Frontal cortex (tissue), 4 donors: Measurements from ENCODE around the gene DCUN1D3. TPM values are rescaled to one million over a fixed set of nuclear protein-coding genes. Genes with fewer than 3 reads are reported as not detected.
A peak's percentile ranks its signal among the peaks of the same experiment; 100 is the strongest.
"Not testable (repeated sequence)": the region's sequence is repeated elsewhere in the genome, so short reads cannot be mapped to it uniquely, and the experiment has no call there.

Source experiments
- DNase-seq, 2 donors: peaks; one replicate each; pipeline ENCODE4 v3.0.0; 2012; ENCODE audit warnings: low spot score in 2 of 2
- FAIRE-seq: peaks from 2 replicates; lab custom pipeline; 2012; peaks lifted over from hg19 to GRCh38; lab: Jason Lieb, UNC
- total RNA-seq: library from RNA; depleted of rRNA; stranded (reverse); fragments of >200 nt; gene quantifications from one replicate; pipeline ENCODE4 v1.2.3, GENCODE V29; 2014
- donor health status: control.
- donor health status: control.
- donor health status: control.

The DCUN1D3 gene
- total RNA-seq, 1 donor from 2014 or later = 18.8 TPM

DNA sequence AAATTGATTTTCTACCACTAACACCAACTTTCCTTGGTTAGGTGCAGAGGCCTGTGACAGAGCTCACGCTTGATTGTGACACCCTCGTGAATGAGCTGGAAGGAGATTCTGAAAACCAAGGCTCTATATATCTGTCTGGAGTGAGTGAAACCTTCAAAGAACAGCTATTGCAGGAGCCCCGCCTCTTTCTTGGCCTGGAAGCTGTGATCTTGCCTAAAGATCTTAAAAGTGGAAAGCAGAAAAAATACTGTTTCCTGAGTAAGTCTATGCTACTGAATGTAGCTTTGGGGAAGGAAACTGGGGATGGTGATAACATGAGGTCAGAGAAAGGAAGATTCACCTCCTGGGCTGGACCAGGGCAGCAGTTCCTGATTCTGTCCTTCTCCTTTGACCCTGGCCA is 55.6 kb downstream of the DCUN1D3 start:
- FAIRE-seq = no peak

DNA sequence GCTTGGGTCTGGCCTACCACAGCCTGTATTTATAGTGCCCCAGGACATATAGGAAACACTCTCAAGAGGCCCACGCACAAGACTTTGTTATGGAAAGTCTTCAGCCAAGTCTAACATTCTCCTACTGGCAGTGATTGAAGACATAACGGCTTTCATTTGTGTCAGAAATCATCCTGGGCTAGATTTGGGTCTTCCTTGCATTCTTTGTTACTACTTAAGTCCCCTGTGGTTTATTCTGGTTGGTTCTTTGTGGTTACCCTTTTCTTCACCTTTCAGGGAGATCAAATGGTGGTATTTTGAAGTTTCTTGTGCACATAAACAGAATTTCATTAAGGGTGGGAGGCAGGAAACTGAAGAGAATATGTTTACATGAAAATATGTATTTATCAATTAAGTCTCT is 56.1 kb downstream of the DCUN1D3 start:
- DNase-seq = no peak
- no peak for FAIRE-seq

More for the DNA sequence above, 55.6 kb downstream of the DCUN1D3 start:
- no peak for DNase-seq

DNA sequence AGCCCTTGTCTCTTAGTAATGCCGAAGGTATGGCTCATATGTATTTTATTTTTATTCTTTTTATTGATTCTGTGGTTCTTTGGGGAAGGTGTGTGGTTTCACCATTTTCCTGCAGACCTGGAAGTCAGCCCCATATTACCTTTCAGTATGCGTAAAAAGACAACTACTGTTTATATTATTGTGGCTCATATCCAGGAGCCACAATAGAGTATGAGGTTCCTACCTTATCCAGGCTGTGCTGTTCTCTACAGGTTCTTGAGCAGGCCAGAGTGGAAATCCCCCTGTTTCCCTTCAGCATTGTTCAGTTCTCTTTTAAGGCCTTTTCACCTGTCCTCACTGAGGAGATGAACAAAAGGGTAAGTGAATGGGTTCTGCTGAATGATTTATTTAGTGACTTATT is 60.7 kb downstream of the DCUN1D3 start:
- DNase-seq (no peak), FAIRE-seq (no peak)

DNA sequence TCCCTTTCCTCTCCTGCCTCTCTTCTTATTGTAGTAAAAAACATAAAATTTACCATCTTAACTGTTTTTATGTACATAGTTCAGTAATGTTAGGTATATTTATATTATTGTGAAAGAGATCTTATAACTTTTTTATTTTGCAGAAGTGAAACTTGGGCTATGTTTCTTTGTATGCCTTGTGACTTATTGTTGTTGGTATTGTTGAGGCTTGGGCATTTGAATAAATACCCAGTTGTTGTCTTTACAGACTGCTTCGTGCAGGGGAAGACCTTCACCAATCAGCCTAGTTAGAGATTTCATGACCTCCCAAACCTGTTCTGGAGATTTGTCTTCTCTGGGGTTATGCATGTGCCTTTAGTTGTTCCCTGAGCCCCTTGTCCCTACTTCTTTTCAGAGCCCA is 61.9 kb downstream of the DCUN1D3 start:
- no peak for FAIRE-seq
- no peak for DNase-seq

DNA sequence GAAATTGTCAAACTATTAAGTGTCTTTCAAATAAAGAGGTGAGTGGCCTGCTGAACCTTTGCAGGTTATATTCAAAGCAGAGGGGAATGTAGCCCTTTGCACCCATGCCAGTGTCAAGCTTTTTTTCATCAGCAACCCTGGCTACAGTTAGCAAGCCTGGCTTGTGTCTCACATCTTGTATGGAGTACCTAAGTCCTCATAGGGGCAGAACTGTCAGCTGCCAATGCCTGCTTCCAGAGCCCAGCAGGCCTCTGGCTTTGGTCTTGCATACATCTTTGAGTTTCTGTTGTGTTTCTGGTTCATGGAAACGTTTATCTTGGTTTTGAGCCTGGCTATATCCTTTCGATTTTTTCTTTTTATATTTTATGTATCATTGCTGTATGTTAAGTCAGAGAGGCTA is 67.1 kb downstream of the DCUN1D3 start:
- DNase-seq = no peak
- no peak for FAIRE-seq

DNA sequence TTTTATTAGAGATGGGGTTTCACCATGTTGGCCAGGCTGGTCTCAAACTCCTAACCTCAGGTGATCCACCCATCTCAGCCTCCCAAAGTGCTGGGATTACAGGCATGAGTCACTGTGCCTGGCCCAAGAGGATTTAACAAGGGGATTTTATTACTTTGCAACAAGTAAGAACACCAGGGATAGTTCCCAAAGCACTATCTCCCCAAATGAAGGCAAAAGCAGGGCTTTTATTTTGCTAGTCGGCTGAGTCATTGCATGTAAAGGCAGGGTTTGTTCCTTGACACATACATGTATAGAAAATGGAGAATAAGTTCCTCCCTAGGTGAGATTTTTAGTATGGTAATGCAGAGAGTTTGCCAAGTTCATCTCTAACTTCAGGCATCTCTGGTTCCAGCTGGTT is 69.8 kb downstream of the DCUN1D3 start:
- DNase-seq (no peak), FAIRE-seq (no peak)

DNA sequence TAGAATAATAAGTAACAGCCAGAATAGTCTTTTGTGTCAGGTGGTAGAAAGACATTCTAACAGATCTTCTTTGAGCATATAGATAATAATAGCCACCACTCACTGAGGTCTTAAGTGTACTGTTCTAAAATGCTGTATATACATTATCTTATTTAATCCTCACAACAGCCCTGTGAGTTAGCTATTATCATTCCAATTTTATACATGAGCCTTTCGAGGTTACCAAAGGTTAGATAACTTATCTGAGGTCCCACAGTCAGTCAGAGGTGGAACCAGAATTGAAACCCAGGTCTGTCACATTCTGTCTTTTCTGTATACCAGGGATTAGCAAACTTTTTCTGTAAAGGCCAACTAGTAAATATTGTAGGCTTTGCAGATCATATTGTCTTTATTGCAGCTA is 70.6 kb downstream of the DCUN1D3 start:
- FAIRE-seq = no peak

DNA sequence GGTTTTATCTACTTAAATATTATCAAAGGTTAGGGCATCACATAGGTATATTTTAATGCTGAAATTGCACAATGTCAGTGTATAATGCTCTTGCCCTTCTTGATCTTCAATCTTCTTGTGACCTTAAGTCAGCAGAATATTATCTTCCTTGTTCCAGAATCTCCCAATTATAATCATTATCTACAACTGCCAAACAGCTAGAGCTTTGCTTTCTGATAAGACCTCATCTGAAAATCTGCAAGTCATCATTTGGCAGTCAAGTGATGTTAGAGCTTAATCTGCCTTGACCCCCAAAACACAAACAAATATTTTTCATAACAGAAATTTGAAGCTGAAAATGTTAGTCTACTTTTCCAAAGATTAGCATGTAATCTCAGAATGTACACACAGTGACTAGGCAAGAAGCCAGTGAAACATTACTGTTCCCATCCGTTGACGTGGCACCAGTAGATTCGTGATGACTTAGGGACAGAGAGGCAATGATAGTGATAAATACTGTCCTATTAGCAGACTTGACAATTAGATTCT is 74.1 kb downstream of the DCUN1D3 start:
- DNase-seq = no peak
- FAIRE-seq = no peak

More for the DNA sequence above, 70.6 kb downstream of the DCUN1D3 start:
- no peak for DNase-seq

DNA sequence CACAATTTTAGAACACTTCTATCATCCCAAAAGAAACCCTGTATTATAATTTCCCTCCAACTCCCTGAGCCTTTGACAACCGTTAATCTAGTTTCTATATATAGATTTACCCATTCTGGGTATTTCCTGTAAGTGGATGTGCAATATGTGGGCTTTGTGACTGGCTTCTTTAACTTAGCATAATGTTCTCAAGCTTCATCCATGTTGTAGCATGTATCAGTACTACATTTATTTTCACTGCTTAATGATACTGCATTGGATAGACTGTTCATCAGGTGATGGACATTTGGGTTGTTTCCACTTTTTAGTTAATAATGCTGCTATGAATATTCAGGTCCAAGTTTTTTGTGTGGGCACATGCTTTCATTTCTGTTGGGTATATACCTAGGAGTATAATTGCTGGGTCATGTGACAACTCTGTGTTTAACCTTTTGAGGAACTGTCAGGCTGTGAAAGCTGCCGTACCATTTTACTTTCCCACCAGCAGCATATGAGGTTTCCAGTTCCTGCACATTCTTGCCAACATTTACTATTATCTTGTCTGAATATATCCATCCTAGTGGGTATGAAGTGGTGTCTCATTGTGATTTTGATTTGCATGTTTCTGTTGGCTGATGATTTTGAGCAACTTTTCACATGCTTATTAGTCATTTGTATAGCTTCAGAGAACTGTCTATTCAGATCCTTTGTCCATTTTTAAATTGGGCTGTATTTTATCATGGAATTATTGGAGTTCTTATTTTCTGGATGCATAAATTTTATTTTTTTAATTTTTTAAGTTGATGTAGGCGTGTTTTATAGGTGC is 77.4 kb downstream of the DCUN1D3 start:
- no peak for FAIRE-seq
- no peak for DNase-seq

DNA sequence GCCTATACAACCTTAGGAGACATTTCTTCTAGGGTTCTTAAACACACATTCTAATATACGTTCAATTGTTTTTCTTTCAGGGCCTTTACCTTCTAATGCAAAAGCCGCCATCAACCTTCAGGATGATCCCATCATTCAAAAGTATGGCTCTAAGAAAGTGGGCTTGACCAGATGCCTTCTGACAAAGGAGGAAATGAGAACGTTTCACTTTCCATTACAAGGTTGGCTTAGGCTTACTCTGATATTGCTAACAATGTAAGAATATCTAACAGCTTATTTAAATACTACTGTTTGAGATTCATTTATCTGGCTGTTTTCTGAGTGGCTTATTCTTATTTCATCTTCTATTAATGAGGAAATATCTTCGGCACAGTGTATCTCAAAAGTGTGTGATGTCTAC is 78.5 kb downstream of the DCUN1D3 start:
- DNase-seq (no peak), FAIRE-seq (no peak)

DNA sequence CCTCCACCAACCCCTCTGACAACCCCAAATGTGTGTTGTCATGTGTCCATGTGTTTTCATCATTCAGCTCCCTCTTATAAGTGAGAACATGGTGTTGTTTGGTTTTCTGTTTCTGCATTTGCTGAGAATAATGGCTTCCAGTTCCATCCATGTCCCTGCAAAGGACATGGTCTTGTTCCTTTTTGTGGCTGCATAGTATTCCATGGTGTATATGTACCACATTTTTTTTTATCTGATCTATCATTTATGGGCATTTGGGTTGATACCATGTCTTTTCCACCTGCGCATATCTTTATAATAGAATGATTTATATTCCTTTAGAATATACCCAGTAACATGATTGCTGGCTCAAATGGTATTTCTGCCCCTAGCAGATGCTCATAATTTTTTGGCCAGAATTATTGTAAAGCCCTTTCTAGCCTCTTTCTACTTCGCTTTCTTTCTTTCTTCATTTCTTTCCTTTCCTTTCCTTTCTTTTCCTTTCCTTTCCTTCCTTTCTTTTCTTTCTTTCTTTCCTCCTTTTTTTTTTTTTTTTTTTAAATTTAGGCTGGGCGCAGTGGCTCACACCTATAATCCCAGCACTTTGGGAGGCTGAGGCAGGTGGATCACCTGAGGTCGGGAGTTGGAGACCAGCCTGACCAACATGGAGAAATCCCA is 81.1 kb downstream of the DCUN1D3 start:
- no peak for FAIRE-seq

DNA sequence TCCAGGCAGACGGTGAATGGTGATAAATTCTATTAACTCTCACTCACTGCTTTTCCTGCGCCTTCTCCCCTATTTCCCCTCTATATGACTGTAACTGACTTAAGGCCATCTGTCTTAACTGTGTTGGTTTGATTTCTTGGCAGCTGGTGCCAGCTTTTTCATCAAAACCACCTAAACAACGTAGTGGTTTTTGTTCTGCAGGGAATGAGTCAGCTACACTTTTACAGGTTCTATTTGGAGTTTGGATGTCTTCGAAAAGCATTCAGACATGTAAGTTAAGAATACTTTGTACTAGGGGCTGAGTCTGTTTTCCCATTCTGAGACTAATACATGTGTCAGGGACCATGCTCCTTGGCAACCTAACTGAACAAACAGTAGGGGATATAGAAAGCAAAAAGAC is 85.4 kb downstream of the DCUN1D3 start:
- DNase-seq = no peak
- no peak for FAIRE-seq

More for the DNA sequence above, 81.1 kb downstream of the DCUN1D3 start:
- no peak for DNase-seq

DNA sequence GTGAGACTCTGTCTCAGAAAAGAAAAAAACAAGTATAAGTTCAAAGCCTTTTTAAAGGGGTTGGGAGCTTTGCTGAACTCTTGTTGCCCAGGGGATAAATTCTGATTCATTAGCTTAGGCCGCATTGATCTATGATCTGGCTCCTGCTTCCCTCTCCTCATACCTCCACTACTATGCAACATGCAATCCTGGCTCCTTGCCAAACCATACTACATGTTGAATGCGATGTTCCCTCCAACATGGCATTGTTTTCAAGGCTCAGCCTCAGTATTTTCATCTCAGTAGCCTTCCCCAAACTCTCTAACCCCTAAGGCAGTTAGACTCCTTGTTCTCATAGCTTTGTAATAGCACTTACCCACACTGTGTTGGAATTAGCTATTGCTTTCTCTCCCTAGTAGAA is 87.6 kb downstream of the DCUN1D3 start:
- DNase-seq (no peak), FAIRE-seq (no peak)

DNA sequence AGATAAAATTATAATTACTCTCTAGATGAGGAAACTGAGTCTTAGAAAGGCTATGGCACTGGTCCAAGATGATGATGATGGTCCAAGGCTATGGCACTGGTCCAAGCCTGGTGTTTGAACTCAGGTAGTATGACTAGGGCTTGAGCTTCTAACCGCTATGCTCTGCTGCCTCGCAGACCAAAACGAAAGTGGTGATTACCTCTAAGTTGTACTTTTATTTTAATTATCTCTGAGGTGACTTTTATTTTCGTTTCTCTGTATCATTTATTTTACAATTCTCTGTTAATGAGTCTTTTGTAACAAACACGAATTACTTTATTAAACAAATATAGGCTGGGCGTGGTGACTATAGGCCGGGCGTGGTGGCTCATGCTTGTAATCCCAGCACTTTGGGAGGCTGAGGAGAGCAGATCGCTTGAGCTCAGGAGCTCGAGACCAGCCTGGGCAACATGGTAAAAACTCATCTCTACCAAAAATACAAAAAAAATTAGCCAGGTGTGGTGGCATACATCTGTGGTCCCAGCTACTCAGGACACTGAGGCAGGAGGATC is 88.2 kb downstream of the DCUN1D3 start:
- DNase-seq (no peak), FAIRE-seq (no peak)

DNA sequence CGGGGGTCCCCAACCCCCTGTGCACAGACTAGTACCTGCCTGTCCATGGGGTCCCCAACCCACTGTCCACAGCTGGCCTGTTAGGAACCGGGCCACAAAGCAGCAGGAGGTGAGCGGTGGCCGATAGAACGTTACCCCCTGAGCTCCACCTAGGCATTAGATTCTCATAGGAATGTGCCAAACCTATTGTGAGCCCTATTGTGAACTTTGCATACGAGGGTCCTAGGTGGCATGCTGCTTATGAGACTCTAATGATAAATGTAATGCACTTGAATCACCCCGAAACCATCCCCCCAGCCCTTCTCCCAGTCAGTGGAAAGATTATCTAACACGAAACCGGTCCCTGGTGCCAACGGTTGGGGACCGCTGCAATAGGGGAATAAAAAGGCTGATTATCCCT is 92.3 kb downstream of the DCUN1D3 start:
- FAIRE-seq (no peak), DNase-seq (no peak)

DNA sequence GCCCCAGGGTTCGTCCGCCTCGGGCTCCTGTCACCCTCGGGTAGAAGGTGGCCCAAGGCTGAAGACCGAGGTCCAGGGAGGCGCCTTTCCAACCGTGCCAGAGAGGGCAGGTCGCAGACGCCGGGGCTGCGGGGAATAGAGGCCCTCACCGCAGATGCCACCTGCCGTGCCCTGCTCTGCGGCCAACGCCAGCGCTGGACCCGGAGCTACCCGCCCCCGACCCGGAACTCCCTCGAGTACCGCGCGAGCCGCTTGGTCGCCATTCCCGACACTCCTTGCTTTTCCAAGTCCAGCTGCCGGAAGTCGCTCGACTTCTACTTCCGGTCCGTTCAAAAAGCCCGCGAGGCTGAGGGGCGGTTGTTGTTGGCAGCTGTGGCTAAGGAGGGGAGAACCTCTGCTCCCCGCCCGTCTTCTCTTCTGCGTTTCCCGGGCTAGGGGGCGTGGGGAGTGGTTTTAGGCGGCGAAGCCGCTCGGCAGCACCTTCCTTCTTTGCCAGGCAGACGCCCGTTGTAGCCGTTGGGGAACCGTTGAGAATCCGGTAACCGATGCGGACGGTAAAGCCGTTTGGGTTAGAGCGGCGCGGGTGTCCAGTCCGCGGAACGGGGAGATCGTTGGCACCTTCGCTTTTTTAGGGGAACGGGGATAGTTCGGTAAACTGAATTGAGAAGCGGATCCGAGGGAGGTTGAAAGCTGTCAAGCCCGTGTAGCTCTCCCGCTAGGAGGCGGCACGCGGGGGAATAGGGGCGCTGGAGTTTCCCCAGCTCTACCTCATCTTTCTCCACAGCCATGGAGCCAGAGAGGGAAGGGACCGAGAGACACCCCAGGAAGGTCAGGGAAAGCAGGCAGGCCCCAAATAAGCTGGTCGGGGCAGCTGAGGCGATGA is 93.7 kb downstream of the DCUN1D3 start, which contains the start of the genes ERI2 and REXO5:
TSS of gene ERI2 (minus strand) at position 305 of the 883 bp plus-strand sequence. CDS start at position 263, 42 bp downstream.
TSS of gene REXO5 (plus strand) at position 360 of the 883 bp plus-strand sequence. CDS start at position 787, 427 bp downstream.
- FAIRE-seq (no peak), DNase-seq (peak; percentile 76 to 90)

DNA sequence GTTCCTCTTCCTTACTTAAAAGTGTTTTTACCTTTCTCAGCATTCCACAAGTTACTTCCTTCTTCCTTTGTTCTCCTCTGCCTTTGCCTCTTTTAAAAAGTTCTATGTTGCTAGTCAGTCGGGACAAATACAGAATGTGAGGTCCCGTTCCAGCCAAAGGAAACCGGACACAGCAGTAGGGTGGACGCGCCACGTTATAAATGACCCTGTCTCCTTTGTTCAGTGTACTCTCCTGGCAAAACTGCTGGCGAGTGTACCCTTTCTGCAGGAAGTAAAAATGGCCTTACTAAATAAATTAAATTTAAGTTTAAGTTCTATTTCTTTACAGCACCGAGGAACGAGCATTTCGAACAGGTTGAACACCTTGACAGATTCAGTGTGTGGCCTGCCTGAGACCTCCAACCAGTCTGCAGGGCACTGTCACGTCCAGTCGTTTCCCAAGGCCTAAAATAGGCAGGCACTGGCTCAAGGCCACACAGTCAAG is 94.4 kb downstream of the DCUN1D3 start:
- not testable (repeated sequence) for DNase-seq, FAIRE-seq
